Stimulated activated naive CD8-positive, alpha-beta T cell treated with anti-CD3 and anti-CD28 coated beads, Interleukin-15, amount 100 ng/mL, for 72 hours (primary cell): Measurements from ENCODE around the gene ALKBH4.
"Not testable (repeated sequence)": the region's sequence is repeated elsewhere in the genome, so short reads cannot be mapped to it uniquely, and the experiment has no call there.

Source experiments
- ATAC-seq: fragments of 150-1000 bp; cut with Tn5 transposase; 2 replicates; pipeline ENCODE4 v1.10.0; 2021; ENCODE audit warnings: mild to moderate bottlenecking, moderate library complexity
- DNase-seq, 2 donors: peaks; one replicate each; pipeline ENCODE4 v3.0.0; 2021 to 2022
- H3K27ac Mint-ChIP-seq, 2 donors: one replicate each; pipeline ENCODE4 v1.8.0; 2022; ENCODE audit warnings: mild to moderate bottlenecking in 2 of 2, mixed read lengths in 2 of 2, moderate library complexity in 2 of 2
- H3K27me3 Mint-ChIP-seq: one replicate; pipeline ENCODE4 v1.8.0; 2022; ENCODE audit warnings: mixed read lengths
- H3K4me1 Mint-ChIP-seq: one replicate; pipeline ENCODE4 v1.8.0; 2022; ENCODE audit warnings: mild to moderate bottlenecking, mixed read lengths
- H3K4me3 Mint-ChIP-seq, 2 donors: one replicate each; pipeline ENCODE4 v1.8.0; 2022; ENCODE audit warnings: mild to moderate bottlenecking in 2 of 2, mixed read lengths in 2 of 2, moderate library complexity in 1 of 2
- H3K9me3 Mint-ChIP-seq, 2 donors: one replicate each; pipeline ENCODE4 v1.8.0; 2022; ENCODE audit warnings: mixed read lengths in 2 of 2

Gene ALKBH4

GRCh38 chr7:102408530-102408929 lies 56.1 kb downstream of the ALKBH4 start:
- ATAC-seq, H3K27me3 Mint-ChIP-seq, DNase-seq, H3K4me3 Mint-ChIP-seq, H3K9me3 Mint-ChIP-seq, H3K27ac Mint-ChIP-seq: not testable (repeated sequence)
- H3K4me1 Mint-ChIP-seq = peaks cover 12% of the 10 kb centered on the region

DNA sequence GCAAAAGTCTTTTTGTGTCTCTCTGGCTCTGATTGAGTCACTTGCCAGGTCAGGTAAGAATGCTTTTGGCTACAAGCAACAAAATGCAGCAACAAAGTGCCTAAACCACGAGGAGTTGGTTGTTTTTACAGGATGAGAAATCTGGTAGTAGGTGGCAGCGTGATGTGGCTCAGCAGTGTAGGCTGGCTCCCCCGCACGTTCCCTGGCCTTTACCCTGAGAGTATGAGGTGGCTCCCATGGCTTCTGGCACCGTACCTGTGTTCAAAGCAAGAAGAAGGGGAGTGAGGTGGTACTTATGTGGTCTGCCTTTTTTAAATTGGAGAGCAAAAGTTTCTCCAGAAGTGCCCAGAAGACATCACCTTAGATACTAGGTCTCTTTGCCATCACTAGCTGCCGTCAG lies 56.8 kb downstream of the ALKBH4 start:
- no peak overlapping the region for H3K4me3 Mint-ChIP-seq
- DNase-seq = no peak
- H3K27me3 Mint-ChIP-seq = no peaks in the 10 kb centered on the region
- no peak for ATAC-seq
- peaks cover 9% of the 10 kb centered on the region for H3K4me1 Mint-ChIP-seq
- H3K9me3 Mint-ChIP-seq = peaks cover 0 to 6% of the 10 kb centered on the region in 2 donors
- H3K27ac Mint-ChIP-seq = no peak overlapping the region
